NCI-H128 (cell line): Measurements from ENCODE around the gene CACNB4.
"Not testable (repeated sequence)": the region's sequence is repeated elsewhere in the genome, so short reads cannot be mapped to it uniquely, and the experiment has no call there.

Experiments used
- DNase-seq: peaks from one replicate; lab custom pipeline; 2025; ENCODE audit not compliant: unreplicated experiment; lab: John Stamatoyannopoulos, UW

Gene CACNB4

GRCh38 chr2:152054593-152054992 lies 44.3 kb downstream of the CACNB4 start:
- no peak for DNase-seq

- DNase-seq: no peak
These were observed 47.4 kb downstream of the CACNB4 start for GRCh38 chr2:152051436-152051835.

GRCh38 chr2:152050915-152051314 lies 47.9 kb downstream of the CACNB4 start:
- no peak for DNase-seq

GRCh38 chr2:152050341-152050740 lies 48.5 kb downstream of the CACNB4 start:
- no peak for DNase-seq

GRCh38 chr2:152049541-152049940 lies 49.3 kb downstream of the CACNB4 start:
- DNase-seq: no peak

GRCh38 chr2:152047824-152048471 lies 50.9 kb downstream of the CACNB4 start:
- DNase-seq: no peak

- no peak for DNase-seq
These were observed 51.9 kb downstream of the CACNB4 start for GRCh38 chr2:152046940-152047339.

GRCh38 chr2:152042636-152043615 lies 55.9 kb downstream of the CACNB4 start:
- no peak for DNase-seq

- no peak for DNase-seq
These were observed 60.3 kb downstream of the CACNB4 start for GRCh38 chr2:152038441-152038958.

- DNase-seq: no peak
These were observed 61.0 kb downstream of the CACNB4 start for GRCh38 chr2:152037743-152038435.

- DNase-seq: no peak
These were observed 62.0 kb downstream of the CACNB4 start for GRCh38 chr2:152036611-152037469.

GRCh38 chr2:152034257-152034801 lies 64.5 kb downstream of the CACNB4 start:
- DNase-seq: no peak

- DNase-seq: no peak
These were observed 65.6 kb downstream of the CACNB4 start for GRCh38 chr2:152033011-152033925.

GRCh38 chr2:152031747-152032306 lies 67.0 kb downstream of the CACNB4 start:
- no peak for DNase-seq

- DNase-seq: not testable (repeated sequence)
These were observed 68.1 kb downstream of the CACNB4 start for GRCh38 chr2:152030596-152031328.

GRCh38 chr2:152028182-152028862 lies 70.5 kb downstream of the CACNB4 start:
- DNase-seq: no peak

GRCh38 chr2:152025678-152026287 lies 73.1 kb downstream of the CACNB4 start:
- DNase-seq: peak; percentile 28
